HepG2 (cell line): ENCODE measurements around the gene OMD. TPM values are rescaled to one million over a fixed set of nuclear protein-coding genes. Genes with fewer than 3 reads are reported as not detected.

Experiments used
- ATAC-seq: fragments of 200-7000 bp; cut with Tn5 transposase; 3 replicates; pipeline ENCODE4 v1.9.1; 2020; ENCODE audit warnings: mild to moderate bottlenecking, moderate library complexity
- BruUV-seq: library from RNA; stranded (reverse); fragments of 400-500 nt; replicated peaks from 2 replicates; lab custom pipeline; 2021; lab: Mats Ljungman, UMichigan
- CTCF ChIA-PET: fragments of 300-600 bp; formaldehyde crosslinking; extraction: SDS; loops from one replicate; lab custom pipeline; 2021; ENCODE audit warnings: low total read pairs, inconsistent platforms, low intra/inter-chr PET ratio; lab: Yijun Ruan, JAX
- POLR2A ChIA-PET: fragments of 350-600 bp; sonication (Branson Sonifier 250); formaldehyde crosslinking; loops from one replicate; lab custom pipeline; 2020; ENCODE audit warnings: antibody characterized with exemption, inconsistent platforms; lab: Yijun Ruan, JAX
- DNase-seq: peaks from one replicate; pipeline ENCODE4 v3.0.0-alpha.2; 2015; ENCODE audit warnings: low spot score
- FAIRE-seq: peaks from 3 replicates; lab custom pipeline; 2011; peaks lifted over from hg19 to GRCh38; lab: Jason Lieb, UNC
- H2AFZ ChIP-seq: one replicate; pipeline ENCODE4 v1.6.1; 2011; ENCODE audit warnings: low read length, inconsistent platforms
- H3K27ac ChIP-seq: fragments of 300-600 bp; 3 replicates; pipeline ENCODE4 v1.8.0; 2011; ENCODE audit warnings: mixed run types, mild to moderate bottlenecking, mixed read lengths, low read length, inconsistent platforms; ENCODE audit not compliant: insufficient read depth; ENCODE audit errors: extremely low read length
- H3K27me3 ChIP-seq, 2 experiments: fragments of 200-600 bp in 1 of 2; 2 replicates in 1 of 2; 3 replicates in 1 of 2; pipeline versions ENCODE4 v1.6.0 to v1.8.0; 2011; ENCODE audit warnings: low read length in 2 of 2, mild to moderate bottlenecking in 2 of 2, moderate library complexity in 2 of 2, inconsistent platforms in 1 of 2; ENCODE audit not compliant: insufficient read depth in 2 of 2, control insufficient read depth in 1 of 2
- H3K36me3 ChIP-seq, 2 experiments: fragments of 200-600 bp in 1 of 2; replicated peaks in 1 of 2; 2 replicates in 1 of 2; 3 replicates in 1 of 2; pipeline versions ENCODE4 v1.5.1 to v1.8.0; 2011; ENCODE audit warnings: low read length in 2 of 2, inconsistent platforms in 1 of 2; ENCODE audit not compliant: insufficient read depth in 2 of 2, control insufficient read depth in 1 of 2
- H3K4me1 ChIP-seq: 2 replicates; pipeline ENCODE4 v1.5.1; 2012; ENCODE audit warnings: low read length, inconsistent platforms; ENCODE audit not compliant: insufficient read depth
- H3K4me2 ChIP-seq: 2 replicates; pipeline ENCODE4 v1.6.0; 2011; ENCODE audit warnings: low read depth, low read length, inconsistent platforms
- H3K4me3 ChIP-seq, 3 experiments: fragments of 200-600 bp in 1 of 3; sonication (generic), shearing (Covaris generic) in 1 of 3; replicated peaks in 1 of 3; 2 replicates each; pipeline ENCODE4 v1.5.1; 2011 to 2016; ENCODE audit warnings: low read length in 3 of 3, inconsistent platforms in 2 of 3, low read depth in 2 of 3, mild to moderate bottlenecking in 2 of 3, control low read depth in 1 of 3, mixed read lengths in 1 of 3; ENCODE audit not compliant: insufficient read depth in 1 of 3
- H3K79me2 ChIP-seq: one replicate; pipeline ENCODE4 v1.6.1; 2011; ENCODE audit warnings: low read length, inconsistent platforms; ENCODE audit not compliant: insufficient read depth
- H3K9ac ChIP-seq: 2 replicates; pipeline ENCODE4 v1.6.0; 2011; ENCODE audit warnings: mild to moderate bottlenecking, low read depth, low read length, inconsistent platforms; ENCODE audit not compliant: insufficient read depth
- H3K9me3 ChIP-seq: 2 replicates; pipeline ENCODE4 v1.5.1; 2012; ENCODE audit warnings: mild to moderate bottlenecking, low read length
- H4K20me1 ChIP-seq: 2 replicates; pipeline ENCODE4 v1.6.0; 2011; ENCODE audit warnings: inconsistent platforms, mild to moderate bottlenecking, low read length, moderate library complexity; ENCODE audit not compliant: insufficient read depth
- CREM ChIP-seq, 2 experiments: sonication (generic) in 1 of 2; formaldehyde crosslinking in 1 of 2; IDR thresholded peaks; 2 replicates each; pipeline versions ENCODE4 v1.4.0 to v1.6.1; 2016 to 2020; ENCODE audit warnings: antibody characterized with exemption in 1 of 2, mild to moderate bottlenecking in 1 of 2, missing genetic modification reagents in 1 of 2
- DMAP1 ChIP-seq: IDR thresholded peaks from 2 replicates; pipeline ENCODE4 v1.6.1; 2016
- FOSL1 ChIP-seq: sonication (generic); formaldehyde crosslinking; IDR thresholded peaks from 2 replicates; pipeline ENCODE4 v1.9.0; 2021; ENCODE audit warnings: missing genetic modification reagents, borderline replicate concordance
- NRL ChIP-seq: sonication (generic); formaldehyde crosslinking; IDR thresholded peaks from 2 replicates; pipeline ENCODE4 v1.5.0; 2020; ENCODE audit warnings: missing genetic modification reagents, mild to moderate bottlenecking, moderate library complexity, borderline replicate concordance
- RFX5 ChIP-seq: IDR thresholded peaks from 2 replicates; pipeline ENCODE4 v1.6.1; 2011; ENCODE audit warnings: low read depth, low read length, improper control_type of control experiment
- ZNF121 ChIP-seq: sonication (generic); formaldehyde crosslinking; IDR thresholded peaks from 2 replicates; pipeline ENCODE4 v1.5.0; 2020; ENCODE audit warnings: mild to moderate bottlenecking, missing genetic modification reagents
- ZNF383 ChIP-seq: sonication (generic); formaldehyde crosslinking; IDR thresholded peaks from 2 replicates; pipeline ENCODE4 v1.4.0; 2020; ENCODE audit warnings: missing genetic modification reagents, mild to moderate bottlenecking, borderline replicate concordance
- ZNF781 ChIP-seq: sonication (generic); formaldehyde crosslinking; IDR thresholded peaks from 2 replicates; pipeline ENCODE4 v1.5.1; 2020; ENCODE audit warnings: borderline replicate concordance, mild to moderate bottlenecking, missing genetic modification reagents; ENCODE audit errors: not compliant biosample characterization
- WGBS: methylation state at CpG from one replicate; pipeline ENCODE4 v1.1.6; 2017; ENCODE audit warnings: low lambda C conversion rate; 5-methylcytosine and 5-hydroxymethylcytosine counted together
- in situ Hi-C: cut with HindIII; loops from 2 replicates; pipeline ENCODE4 v1.10.0; 2017; ENCODE audit warnings: low pct_unique_long_range_greater_than_20kb; ENCODE audit not compliant: extremely low pct_ligation_motif_present
- intact Hi-C: fragments of 100-400 bp; cut with micrococcal nuclease; formaldehyde crosslinking; loops from one replicate; pipeline ENCODE4 v1.10.0; 2022; ENCODE audit not compliant: unreplicated experiment
- polyA plus RNA-seq, 8 experiments: library from polyadenylated mRNA; depleted of rRNA in 3 of 8; stranded (reverse) in 7 of 8; unstranded in 1 of 8; fragments of >200 nt; fragmentation: Illumina TruSeq in 4 of 8; extraction: Trizol in 4 of 8; gene quantifications; 2 replicates each; pipeline versions ENCODE4 v1.2.1 to v1.2.3, GENCODE V29; 2011 to 2016; ENCODE audit warnings: low read depth in 4 of 8, missing spikeins in 1 of 8, mixed read lengths in 1 of 8; ENCODE audit not compliant: insufficient read depth in 1 of 8
- total RNA-seq, 5 experiments: library from RNA; depleted of rRNA; stranded (reverse); fragments of >200 nt; fragmentation: Illumina TruSeq; extraction: Trizol; gene quantifications; 2 replicates each; pipeline ENCODE4 v1.2.3, GENCODE V29; 2016; ENCODE audit warnings: low read depth in 1 of 5
- TF ChIP-seq, protein P1 (sequence below): sonication (generic); formaldehyde crosslinking; IDR thresholded peaks from 2 replicates; pipeline ENCODE4 v1.4.0; 2020; ENCODE audit warnings: missing genetic modification reagents

The OMD gene
- total and polyA plus RNA-seq, 2 of the 13 experiments (the other 11 are each of a cell fraction or from before 2014, with no cell fraction given) = not detected

GRCh38 chr9:92432350-92432749 lies 8.1 kb upstream of the OMD start:
- Histone ChIP-seq H2AFZ (no peak overlapping the region), H3K27me3 (no peaks in the 10 kb centered on the region), H3K36me3 (no peaks in the 10 kb centered on the region), H3K27ac (no peak overlapping the region), H3K4me1 (no peaks in the 10 kb centered on the region), H3K79me2 (no peaks in the 10 kb centered on the region), H3K9me3 (no peaks in the 10 kb centered on the region), H3K4me2 (no peak overlapping the region), H3K4me3 (no peak overlapping the region), H3K9ac (no peak overlapping the region), H4K20me1 (no peaks in the 10 kb centered on the region)
- FAIRE-seq (no peak), ATAC-seq (no peak), DNase-seq (no peak)
- no TSS peak for BruUV-seq
- CTCF ChIA-PET = no interaction called here
- TF ChIP-seq, protein P1, sequence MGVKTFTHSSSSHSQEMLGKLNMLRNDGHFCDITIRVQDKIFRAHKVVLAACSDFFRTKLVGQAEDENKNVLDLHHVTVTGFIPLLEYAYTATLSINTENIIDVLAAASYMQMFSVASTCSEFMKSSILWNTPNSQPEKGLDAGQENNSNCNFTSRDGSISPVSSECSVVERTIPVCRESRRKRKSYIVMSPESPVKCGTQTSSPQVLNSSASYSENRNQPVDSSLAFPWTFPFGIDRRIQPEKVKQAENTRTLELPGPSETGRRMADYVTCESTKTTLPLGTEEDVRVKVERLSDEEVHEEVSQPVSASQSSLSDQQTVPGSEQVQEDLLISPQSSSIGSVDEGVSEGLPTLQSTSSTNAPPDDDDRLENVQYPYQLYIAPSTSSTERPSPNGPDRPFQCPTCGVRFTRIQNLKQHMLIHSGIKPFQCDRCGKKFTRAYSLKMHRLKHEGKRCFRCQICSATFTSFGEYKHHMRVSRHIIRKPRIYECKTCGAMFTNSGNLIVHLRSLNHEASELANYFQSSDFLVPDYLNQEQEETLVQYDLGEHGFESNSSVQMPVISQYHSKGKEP (CRISPR knock-in tag) = no peak
- TF ChIP-seq CREM (IDR thresholded peaks at IDR 0.05) (no peak), CREM (CRISPR knock-in tag; IDR thresholded peaks at IDR 0.05) (no peak), DMAP1 (CRISPR knock-in tag) (no peak), FOSL1 (CRISPR knock-in tag) (no peak), RFX5 (no peak), ZNF781 (no peak), ZNF383 (CRISPR knock-in tag) (no peak), NRL (CRISPR knock-in tag) (no peak), ZNF121 (CRISPR knock-in tag) (no peak)
- POLR2A ChIA-PET = no interaction called here
- WGBS = 82% methylated on average over 5 of the region's 5 CpGs
- intact Hi-C loops = no loop called here
- in situ Hi-C loops = loop anchor here (25.0 kb wide), 1 partner anchor 295 kb away; no protein-coding TSS in a partner anchor
